Measurements from ENCODE around the gene SLC6A2.

Gene SLC6A2

GRCh38 chr16:55709801-55710200, 54.0 kb downstream of the SLC6A2 start:
- DNase-seq (ENCODE audit: low read depth): no peak
- no peak overlapping the region for H3K4me3 ChIP-seq (ENCODE audit: low read depth, low read length)
- TF ChIP-seq, protein P1, sequence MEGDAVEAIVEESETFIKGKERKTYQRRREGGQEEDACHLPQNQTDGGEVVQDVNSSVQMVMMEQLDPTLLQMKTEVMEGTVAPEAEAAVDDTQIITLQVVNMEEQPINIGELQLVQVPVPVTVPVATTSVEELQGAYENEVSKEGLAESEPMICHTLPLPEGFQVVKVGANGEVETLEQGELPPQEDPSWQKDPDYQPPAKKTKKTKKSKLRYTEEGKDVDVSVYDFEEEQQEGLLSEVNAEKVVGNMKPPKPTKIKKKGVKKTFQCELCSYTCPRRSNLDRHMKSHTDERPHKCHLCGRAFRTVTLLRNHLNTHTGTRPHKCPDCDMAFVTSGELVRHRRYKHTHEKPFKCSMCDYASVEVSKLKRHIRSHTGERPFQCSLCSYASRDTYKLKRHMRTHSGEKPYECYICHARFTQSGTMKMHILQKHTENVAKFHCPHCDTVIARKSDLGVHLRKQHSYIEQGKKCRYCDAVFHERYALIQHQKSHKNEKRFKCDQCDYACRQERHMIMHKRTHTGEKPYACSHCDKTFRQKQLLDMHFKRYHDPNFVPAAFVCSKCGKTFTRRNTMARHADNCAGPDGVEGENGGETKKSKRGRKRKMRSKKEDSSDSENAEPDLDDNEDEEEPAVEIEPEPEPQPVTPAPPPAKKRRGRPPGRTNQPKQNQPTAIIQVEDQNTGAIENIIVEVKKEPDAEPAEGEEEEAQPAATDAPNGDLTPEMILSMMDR (IDR thresholded peaks at IDR 0.05; ENCODE audit: control insufficient read depth, extremely low read depth, insufficient read depth): no peak

DNA sequence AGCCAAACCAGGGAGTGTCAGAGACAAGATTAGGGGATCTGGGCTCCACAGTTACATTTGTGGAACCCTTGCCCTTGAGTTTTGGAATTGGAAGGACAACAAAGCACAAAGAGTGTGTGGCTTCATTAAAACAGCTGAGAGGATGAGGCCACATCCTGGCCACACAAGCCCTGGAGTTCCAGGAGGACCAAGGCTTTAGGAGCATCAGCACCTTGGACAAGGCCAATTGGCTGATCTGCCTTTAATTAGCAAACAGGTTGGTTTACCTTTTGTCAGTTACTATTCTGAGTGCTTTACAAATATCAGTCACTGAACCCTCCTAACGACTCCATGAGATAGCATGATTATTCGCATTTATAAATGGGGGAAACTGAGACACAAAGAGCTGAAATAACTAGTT, 54.7 kb downstream of the SLC6A2 start:
- no peak overlapping the region for H3K4me3 ChIP-seq (ENCODE audit: low read depth, low read length)
- peak; percentile 41 for DNase-seq (ENCODE audit: low read depth)
- TF ChIP-seq, protein P1 (IDR thresholded peaks at IDR 0.05; ENCODE audit: control insufficient read depth, extremely low read depth, insufficient read depth): no peak

GRCh38 chr16:55711959-55712876, 56.4 kb downstream of the SLC6A2 start:
- no peak for DNase-seq (ENCODE audit: low read depth)
- TF ChIP-seq, protein P1 (IDR thresholded peaks at IDR 0.05; ENCODE audit: control insufficient read depth, extremely low read depth, insufficient read depth): peak; percentile 75
- H3K4me3 ChIP-seq (ENCODE audit: low read depth, low read length): no peak overlapping the region

DNA sequence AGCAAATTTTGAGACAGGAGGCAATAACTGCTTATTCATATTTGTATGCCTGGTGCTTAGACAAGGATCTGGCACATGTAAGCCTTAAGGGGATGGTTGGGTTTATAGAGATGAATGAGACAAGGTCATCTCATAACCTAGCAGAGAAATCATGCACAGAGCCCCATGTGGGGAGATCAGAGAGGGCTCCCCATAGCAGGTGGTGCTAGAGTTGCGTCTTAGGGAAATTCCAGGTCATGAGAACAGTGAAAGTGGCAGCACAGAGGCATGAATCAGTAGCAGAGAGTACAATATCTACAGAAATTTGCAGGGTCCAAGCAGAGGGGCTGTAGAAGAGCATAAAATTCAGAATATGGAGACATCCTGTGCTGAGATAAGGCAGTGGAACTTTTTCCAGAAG, 57.3 kb downstream of the SLC6A2 start:
- TF ChIP-seq, protein P1 (IDR thresholded peaks at IDR 0.05; ENCODE audit: control insufficient read depth, extremely low read depth, insufficient read depth): no peak
- DNase-seq (ENCODE audit: low read depth): no peak
- no peak overlapping the region for H3K4me3 ChIP-seq (ENCODE audit: low read depth, low read length)

- no peak for DNase-seq (ENCODE audit: low read depth)
- H3K4me3 ChIP-seq (ENCODE audit: low read depth, low read length): no peak overlapping the region
- TF ChIP-seq, protein P1 (IDR thresholded peaks at IDR 0.05; ENCODE audit: control insufficient read depth, extremely low read depth, insufficient read depth): no peak
Measured at GRCh38 chr16:55717326-55717725, 61.5 kb downstream of the SLC6A2 start.

DNA sequence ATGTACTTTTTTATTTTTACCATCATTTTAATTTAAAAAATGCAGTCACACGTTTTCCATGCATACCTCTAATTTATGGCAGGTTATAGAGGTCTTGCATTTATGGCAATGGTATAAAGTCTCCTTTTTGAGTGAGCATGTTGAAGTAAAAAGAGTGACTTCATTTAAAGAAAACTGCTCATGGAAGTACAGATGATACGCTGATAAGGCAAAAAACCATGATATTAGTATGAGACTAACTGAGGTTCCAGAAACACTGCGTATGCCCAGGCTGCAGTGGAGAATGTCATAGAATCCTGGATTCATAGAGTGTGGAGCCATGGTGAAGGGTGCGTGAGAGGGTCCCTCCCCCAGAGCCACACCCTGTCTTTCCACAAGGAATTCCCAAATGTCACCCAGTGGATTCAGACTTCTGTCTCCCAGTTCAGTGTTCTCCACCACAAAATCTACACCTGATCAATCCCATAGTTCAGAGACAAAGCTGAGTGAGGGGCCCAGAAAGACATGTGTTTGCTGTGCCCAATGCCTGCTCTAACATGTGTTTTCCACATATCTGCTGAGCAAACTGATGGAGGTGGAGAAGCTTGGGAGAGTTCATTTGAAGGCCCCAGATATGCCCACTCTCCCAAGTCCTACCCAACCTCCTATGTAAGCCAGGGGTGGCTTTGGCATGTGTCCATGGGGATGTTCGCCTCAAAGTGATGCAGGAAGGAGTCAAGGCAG, 69.4 kb downstream of the SLC6A2 start:
- TF ChIP-seq, protein P1 (IDR thresholded peaks at IDR 0.05; ENCODE audit: control insufficient read depth, extremely low read depth, insufficient read depth): no peak
- no peak for DNase-seq (ENCODE audit: low read depth)
- no peak overlapping the region for H3K4me3 ChIP-seq (ENCODE audit: low read depth, low read length)
